Esophagus muscularis mucosa (tissue), 4 donors: Measurements from ENCODE around the gene MBNL3. TPM values are rescaled to one million over a fixed set of nuclear protein-coding genes. Genes with fewer than 3 reads are reported as not detected.

Experiments used
- DNase-seq: peaks from one replicate; pipeline ENCODE4 v3.0.0-alpha.2; 2017; ENCODE audit errors: extremely low spot score
- H3K27ac ChIP-seq, 4 donors: fragments of 200-600 bp; sonication (generic); replicated peaks in 1 of 4; 1 replicate in 3 of 4; 2 replicates in 1 of 4; pipeline ENCODE4 v1.5.1; 2016 to 2019; ENCODE audit warnings: mild to moderate bottlenecking in 1 of 4
- H3K27me3 ChIP-seq, 4 donors: fragments of 200-600 bp; sonication (generic); one replicate each; pipeline versions ENCODE4 v1.5.1 to v1.6.0; 2016 to 2019
- H3K36me3 ChIP-seq, 4 donors: fragments of 200-600 bp; sonication (generic); one replicate each; pipeline ENCODE4 v1.5.1; 2016 to 2019
- H3K4me1 ChIP-seq, 4 donors: fragments of 200-600 bp; sonication (generic); one replicate each; pipeline ENCODE4 v1.5.1; 2016 to 2019
- H3K4me3 ChIP-seq, 4 donors: fragments of 200-600 bp; sonication (generic); 1 replicate in 2 of 4; 2 replicates in 2 of 4; pipeline ENCODE4 v1.5.1; 2016 to 2019; ENCODE audit warnings: mild to moderate bottlenecking in 4 of 4, moderate library complexity in 1 of 4
- H3K9me3 ChIP-seq, 4 donors: fragments of 200-600 bp; sonication (generic); 1 replicate in 3 of 4; 2 replicates in 1 of 4; pipeline ENCODE4 v1.5.1; 2016 to 2019
- EP300 ChIP-seq: sonication (generic); formaldehyde crosslinking; IDR thresholded peaks from one replicate; pipeline ENCODE4 v1.6.1; 2017; ENCODE audit warnings: antibody characterized with exemption
- POLR2A ChIP-seq: fragments of 450-650 bp; IDR thresholded peaks from one replicate; pipeline ENCODE4 v1.6.1; 2017; ENCODE audit warnings: antibody characterized with exemption, moderate library complexity, mild to moderate bottlenecking, low read depth
- POLR2AphosphoS5 ChIP-seq, 2 donors: sonication (generic); formaldehyde crosslinking; IDR thresholded peaks; one replicate each; pipeline ENCODE4 v1.6.1; 2017; ENCODE audit warnings: antibody characterized with exemption in 2 of 2
- WGBS: methylation state at CpG from one replicate; pipeline ENCODE4 v1.1.5; 2018; 5-methylcytosine and 5-hydroxymethylcytosine counted together
- intact Hi-C: fragments of 100-400 bp; cut with DNase I; formaldehyde crosslinking; loops from one replicate; pipeline ENCODE4 v1.15.1; 2023
- total RNA-seq, 4 donors: library from RNA; depleted of rRNA; stranded (reverse); fragments of >200 nt; gene quantifications; one replicate each; pipeline versions ENCODE4 v1.1.0 to v1.2.1, GENCODE V29; 2016
- TF ChIP-seq, protein P1 (sequence below), 3 experiments: fragments of 200-600 bp in 2 of 3; fragments of 450-650 bp in 1 of 3; sonication (generic) in 2 of 3; IDR thresholded peaks; one replicate each; pipeline ENCODE4 v1.5.1; 2017 to 2019; ENCODE audit warnings: antibody characterized with exemption in 3 of 3, mild to moderate bottlenecking in 2 of 3, moderate library complexity in 1 of 3

MBNL3 gene
- total RNA-seq, 4 donors from 2014 or later: 1.7 to 13.8 (median 6.8) TPM

DNA sequence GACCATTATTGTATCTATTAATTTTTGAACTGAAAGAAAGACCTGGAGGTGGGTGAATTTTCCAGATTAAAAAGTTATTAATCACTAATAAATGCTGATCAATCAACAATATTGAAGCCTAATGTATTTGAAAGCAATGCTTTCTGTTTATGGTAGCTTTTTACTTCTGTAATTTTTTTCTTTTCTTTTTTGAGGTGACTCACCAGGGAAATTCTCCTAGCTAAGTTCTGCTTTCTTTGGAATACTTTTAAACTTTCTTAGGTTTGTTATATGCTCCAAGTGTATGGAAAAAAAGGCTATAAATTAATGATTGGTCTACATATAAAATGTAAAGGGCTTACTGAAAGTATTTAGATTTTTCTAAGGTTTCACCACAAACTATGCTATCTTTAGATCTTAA lies 94.2 kb downstream of the MBNL3 start:
- H3K27me3 ChIP-seq: no peaks in the 10 kb centered on the region
- no peaks in the 10 kb centered on the region for H3K9me3 ChIP-seq
- no peak overlapping the region for H3K4me3 ChIP-seq
- no peaks in the 10 kb centered on the region for H3K36me3 ChIP-seq
- H3K4me1 ChIP-seq: no peaks in the 10 kb centered on the region
- TF ChIP-seq, protein P1, sequence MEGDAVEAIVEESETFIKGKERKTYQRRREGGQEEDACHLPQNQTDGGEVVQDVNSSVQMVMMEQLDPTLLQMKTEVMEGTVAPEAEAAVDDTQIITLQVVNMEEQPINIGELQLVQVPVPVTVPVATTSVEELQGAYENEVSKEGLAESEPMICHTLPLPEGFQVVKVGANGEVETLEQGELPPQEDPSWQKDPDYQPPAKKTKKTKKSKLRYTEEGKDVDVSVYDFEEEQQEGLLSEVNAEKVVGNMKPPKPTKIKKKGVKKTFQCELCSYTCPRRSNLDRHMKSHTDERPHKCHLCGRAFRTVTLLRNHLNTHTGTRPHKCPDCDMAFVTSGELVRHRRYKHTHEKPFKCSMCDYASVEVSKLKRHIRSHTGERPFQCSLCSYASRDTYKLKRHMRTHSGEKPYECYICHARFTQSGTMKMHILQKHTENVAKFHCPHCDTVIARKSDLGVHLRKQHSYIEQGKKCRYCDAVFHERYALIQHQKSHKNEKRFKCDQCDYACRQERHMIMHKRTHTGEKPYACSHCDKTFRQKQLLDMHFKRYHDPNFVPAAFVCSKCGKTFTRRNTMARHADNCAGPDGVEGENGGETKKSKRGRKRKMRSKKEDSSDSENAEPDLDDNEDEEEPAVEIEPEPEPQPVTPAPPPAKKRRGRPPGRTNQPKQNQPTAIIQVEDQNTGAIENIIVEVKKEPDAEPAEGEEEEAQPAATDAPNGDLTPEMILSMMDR (IDR thresholded peaks at IDR 0.05): no peak
- TF ChIP-seq POLR2AphosphoS5 (IDR thresholded peaks at IDR 0.05): no peak
- TF ChIP-seq EP300: no peak
- TF ChIP-seq POLR2A: no peak
- no peak overlapping the region for H3K27ac ChIP-seq
- intact Hi-C loops: no loop called here
- DNase-seq: no peak

- intact Hi-C loops: no loop called here
- WGBS: 65% methylated on average over 4 of the region's 4 CpGs
- no peaks in the 10 kb centered on the region for H3K9me3 ChIP-seq
- H3K4me3 ChIP-seq: no peak overlapping the region
- no peaks in the 10 kb centered on the region for H3K27me3 ChIP-seq
- H3K36me3 ChIP-seq: no peaks in the 10 kb centered on the region
- no peak overlapping the region for H3K27ac ChIP-seq
- DNase-seq: no peak
- TF ChIP-seq POLR2AphosphoS5 (IDR thresholded peaks at IDR 0.05): no peak
- no peak for TF ChIP-seq POLR2A
- no peak for TF ChIP-seq EP300
- TF ChIP-seq, protein P1 (IDR thresholded peaks at IDR 0.05): no peak
- H3K4me1 ChIP-seq: no peaks in the 10 kb centered on the region
These were observed 94.8 kb downstream of the MBNL3 start for GRCh38 chrX:132393992-132394391.

DNA sequence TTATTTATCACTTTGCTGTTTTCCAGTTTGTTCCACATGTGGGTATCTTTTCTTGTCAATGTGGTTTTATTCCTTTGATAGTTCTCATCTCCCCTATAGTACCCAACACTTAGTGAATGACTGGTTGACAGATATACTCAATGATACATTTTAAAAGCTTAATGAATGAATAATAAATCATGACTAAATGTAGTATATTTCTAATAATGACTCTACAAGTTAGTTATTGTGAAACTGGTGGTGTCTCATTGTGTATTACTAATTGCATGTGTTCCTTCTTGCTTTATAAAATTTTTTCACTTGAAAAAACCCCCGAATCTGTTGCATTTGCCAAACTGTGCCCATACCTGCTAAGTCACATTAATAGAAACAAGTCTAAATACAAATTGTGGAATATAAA lies 95.4 kb downstream of the MBNL3 start:
- no peak for DNase-seq
- Histone ChIP-seq H3K4me1 (no peaks in the 10 kb centered on the region), H3K27ac (no peak overlapping the region), H3K9me3 (no peaks in the 10 kb centered on the region), H3K4me3 (no peak overlapping the region), H3K36me3 (no peaks in the 10 kb centered on the region), H3K27me3 (no peaks in the 10 kb centered on the region)
- TF ChIP-seq, protein P1 (IDR thresholded peaks at IDR 0.05): no peak
- no peak for TF ChIP-seq EP300
- TF ChIP-seq POLR2A: no peak
- no peak for TF ChIP-seq POLR2AphosphoS5 (IDR thresholded peaks at IDR 0.05)
- intact Hi-C loops: no loop called here
- 61% methylated on average over 1 of the region's 1 CpG for whole genome bisulfite sequencing

DNA sequence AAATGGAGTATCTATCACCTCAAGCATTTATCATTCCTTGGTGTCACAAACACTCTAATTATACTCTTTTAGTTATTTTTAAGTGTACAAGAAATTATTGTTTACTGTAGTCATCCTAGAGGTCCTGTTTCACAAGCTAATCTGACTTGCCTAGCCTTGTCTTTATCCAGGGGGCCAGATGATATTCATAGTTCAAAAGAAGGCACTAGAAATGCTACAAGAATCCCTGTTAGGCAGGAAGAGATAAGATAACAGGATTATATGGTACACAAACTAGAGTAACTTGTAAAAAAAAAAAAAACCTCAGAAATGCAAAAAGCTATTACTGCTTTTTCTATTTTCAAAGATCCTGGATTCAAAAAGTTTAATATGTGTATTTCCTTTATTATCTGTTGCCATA lies 95.8 kb downstream of the MBNL3 start:
- no peaks in the 10 kb centered on the region for H3K27me3 ChIP-seq
- no peaks in the 10 kb centered on the region for H3K4me1 ChIP-seq
- no peak for DNase-seq
- H3K9me3 ChIP-seq: no peaks in the 10 kb centered on the region
- intact Hi-C loops: no loop called here
- no peak overlapping the region for H3K4me3 ChIP-seq
- H3K27ac ChIP-seq: no peak overlapping the region
- H3K36me3 ChIP-seq: no peaks in the 10 kb centered on the region
- TF ChIP-seq EP300 (no peak), POLR2A (no peak), POLR2AphosphoS5 (IDR thresholded peaks at IDR 0.05) (no peak)
- TF ChIP-seq, protein P1 (IDR thresholded peaks at IDR 0.05): no peak

DNA sequence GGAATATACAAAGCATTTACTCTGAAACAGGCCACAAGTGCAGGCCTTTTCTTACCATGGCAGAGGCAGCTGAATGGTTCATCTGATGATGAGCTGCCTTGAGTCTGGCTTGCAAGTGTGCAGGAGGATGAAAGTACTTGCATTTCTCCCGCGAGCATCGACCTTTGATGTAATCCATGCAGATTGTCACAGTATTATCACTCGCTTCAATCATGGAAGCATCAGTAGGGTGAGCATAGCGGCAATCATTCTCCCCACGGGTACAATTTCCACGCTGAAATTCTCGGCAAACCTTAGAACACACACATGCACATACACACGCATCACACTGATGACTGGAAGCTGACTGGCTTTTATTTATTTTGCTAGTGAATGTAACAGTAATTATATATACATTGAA lies 98.0 kb downstream of the MBNL3 start:
- H3K27ac ChIP-seq: no peak overlapping the region
- H3K9me3 ChIP-seq: no peaks in the 10 kb centered on the region
- no peaks in the 10 kb centered on the region for H3K4me1 ChIP-seq
- no peaks in the 10 kb centered on the region for H3K27me3 ChIP-seq
- intact Hi-C loops: no loop called here
- 79% methylated on average over 9 of the region's 9 CpGs for WGBS
- TF ChIP-seq POLR2AphosphoS5 (IDR thresholded peaks at IDR 0.05) (no peak), POLR2A (no peak), EP300 (no peak)
- TF ChIP-seq, protein P1 (IDR thresholded peaks at IDR 0.05): no peak
- DNase-seq: no peak
- no peak overlapping the region for H3K4me3 ChIP-seq
- H3K36me3 ChIP-seq: no peaks in the 10 kb centered on the region
